Central memory CD8-positive, alpha-beta T cell (primary cell): ENCODE results near the gene CCK.

ENCODE experiments used
- ATAC-seq: fragments of 150-1000 bp; cut with Tn5 transposase; replicated peaks from 2 replicates; pipeline ENCODE4 v1.10.0; 2022; ENCODE audit warnings: mild to moderate bottlenecking, moderate FRiP score, moderate number of reproducible peaks; ENCODE audit not compliant: poor library complexity, severe bottlenecking; ENCODE audit errors: extremely low read depth
- DNase-seq, 2 donors: peaks; one replicate each; pipeline ENCODE4 v3.0.0; 2021; ENCODE audit warnings: low spot score in 2 of 2
- H3K27ac Mint-ChIP-seq: one replicate; pipeline ENCODE4 v1.8.0; 2022; ENCODE audit warnings: low read depth, mild to moderate bottlenecking, moderate library complexity, mixed read lengths
- H3K27me3 Mint-ChIP-seq: one replicate; pipeline ENCODE4 v1.8.0; 2022; ENCODE audit warnings: mixed read lengths
- H3K36me3 Mint-ChIP-seq: one replicate; pipeline ENCODE4 v1.8.0; 2022; ENCODE audit warnings: mild to moderate bottlenecking, moderate library complexity, mixed read lengths; ENCODE audit not compliant: insufficient read depth
- H3K4me1 Mint-ChIP-seq: one replicate; pipeline ENCODE4 v1.8.0; 2022; ENCODE audit warnings: mixed read lengths
- H3K4me3 Mint-ChIP-seq: one replicate; pipeline ENCODE4 v1.8.0; 2022; ENCODE audit warnings: mild to moderate bottlenecking, moderate library complexity, mixed read lengths
- H3K9me3 Mint-ChIP-seq: one replicate; pipeline ENCODE4 v1.8.0; 2022; ENCODE audit warnings: mixed read lengths

CCK gene

DNA sequence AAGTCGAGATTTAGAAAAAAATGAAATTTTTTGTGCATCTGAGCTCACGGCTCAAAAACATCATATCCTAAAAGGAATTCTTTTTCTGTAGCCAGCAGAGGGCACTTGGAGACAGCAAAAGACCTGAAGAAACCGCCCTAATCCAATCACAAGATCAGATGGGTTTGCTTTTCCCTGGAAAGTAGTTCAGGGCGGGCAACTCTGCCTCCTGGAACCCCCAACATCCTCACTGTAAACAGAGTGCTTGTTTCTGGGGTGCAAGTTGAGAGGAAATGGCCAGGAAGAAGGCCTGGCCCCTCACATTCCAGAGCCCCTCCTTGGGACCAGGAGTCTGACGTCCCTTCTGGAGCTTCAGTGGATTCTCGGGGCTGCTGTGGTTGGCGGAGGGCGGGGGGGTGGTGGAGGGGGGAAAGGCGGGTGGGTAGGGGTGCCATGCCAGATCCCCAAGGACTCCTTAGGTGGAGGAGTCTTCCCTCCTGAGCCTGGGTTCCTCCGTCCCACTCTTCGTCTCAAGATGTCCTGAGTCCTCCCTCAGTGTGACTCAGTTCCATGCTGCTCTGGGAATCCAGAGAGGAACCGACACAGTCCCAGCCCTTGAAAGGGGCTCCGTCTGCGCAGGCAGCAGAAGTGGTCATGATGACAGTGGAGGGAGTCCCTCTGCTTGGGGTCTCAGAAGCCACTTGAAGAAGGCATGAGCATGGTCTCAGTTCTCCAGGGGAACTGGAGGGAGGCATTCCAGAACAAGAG, 35.9 kb downstream of the CCK start:
- Mint-ChIP-seq H3K9me3 (no peaks in the 10 kb centered on the region), H3K27ac (peak overlapping the region; percentile 82), H3K27me3 (peaks cover 15% of the 10 kb centered on the region), H3K36me3 (no peaks in the 10 kb centered on the region), H3K4me1 (peaks cover 10% of the 10 kb centered on the region), H3K4me3 (no peak overlapping the region)
- DNase-seq (no peak), ATAC-seq (no peak)

DNA sequence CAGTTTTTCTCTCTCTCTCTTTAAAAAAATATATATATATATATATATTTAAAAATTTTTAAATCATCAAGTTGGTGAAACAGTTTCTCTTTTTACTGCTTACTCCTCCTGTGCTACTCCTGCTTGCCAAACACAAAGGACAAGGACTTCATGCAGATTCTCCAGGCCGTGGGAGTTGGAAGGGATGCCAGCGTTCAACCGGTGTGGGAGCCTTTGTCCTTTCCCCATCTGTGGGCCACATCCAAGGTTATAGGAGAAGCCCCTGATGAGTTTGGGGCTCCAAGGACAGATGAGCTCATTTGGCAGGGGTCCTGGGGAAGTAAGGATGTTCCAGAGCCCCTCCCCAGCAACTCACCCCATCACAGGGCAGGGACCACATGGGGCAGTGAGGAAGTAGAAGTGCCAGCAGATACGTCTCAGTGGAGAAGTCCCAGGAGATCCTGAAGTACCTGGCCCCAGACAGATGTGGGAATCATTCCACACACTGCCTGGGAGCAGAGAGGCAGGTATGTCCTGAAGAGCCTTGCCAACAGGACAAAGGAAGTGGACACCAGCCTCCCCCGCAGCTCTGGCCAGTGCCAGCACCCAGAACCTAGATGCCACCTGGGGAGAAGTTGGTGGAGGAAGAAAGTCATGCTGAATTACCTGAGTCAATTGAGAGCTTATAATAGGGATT, 36.6 kb downstream of the CCK start:
- Mint-ChIP-seq H3K9me3 (no peaks in the 10 kb centered on the region), H3K27ac (peak overlapping the region; percentile 82), H3K36me3 (no peaks in the 10 kb centered on the region), H3K4me1 (peaks cover 10% of the 10 kb centered on the region), H3K27me3 (peaks cover 8% of the 10 kb centered on the region), H3K4me3 (no peak overlapping the region)
- ATAC-seq (no peak), DNase-seq (no peak)

DNA sequence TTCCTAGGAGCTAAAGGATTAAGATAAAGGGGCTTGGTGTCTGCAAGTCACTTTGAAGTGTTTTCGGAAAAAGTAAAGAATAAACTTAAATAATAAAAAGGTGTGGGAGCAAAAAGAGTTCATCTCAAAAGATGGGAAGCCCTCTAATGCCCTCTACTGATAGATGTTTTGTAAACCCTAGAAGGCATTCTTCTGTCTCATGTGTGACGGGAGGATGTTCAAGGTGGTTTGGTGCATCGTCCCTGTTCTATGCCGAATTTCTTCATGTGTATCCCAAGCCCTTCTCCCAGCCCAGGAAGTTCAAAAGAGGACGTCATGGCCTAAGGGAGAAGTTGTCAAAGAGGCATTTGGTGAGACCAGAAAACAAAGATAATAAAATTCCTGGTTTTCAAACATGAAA, 37.2 kb downstream of the CCK start:
- no peak for ATAC-seq
- Mint-ChIP-seq H3K27me3 (peaks cover 2% of the 10 kb centered on the region), H3K4me3 (no peak overlapping the region), H3K36me3 (no peaks in the 10 kb centered on the region), H3K4me1 (peaks cover 10% of the 10 kb centered on the region), H3K27ac (no peak overlapping the region), H3K9me3 (no peaks in the 10 kb centered on the region)
- DNase-seq: no peak

DNA sequence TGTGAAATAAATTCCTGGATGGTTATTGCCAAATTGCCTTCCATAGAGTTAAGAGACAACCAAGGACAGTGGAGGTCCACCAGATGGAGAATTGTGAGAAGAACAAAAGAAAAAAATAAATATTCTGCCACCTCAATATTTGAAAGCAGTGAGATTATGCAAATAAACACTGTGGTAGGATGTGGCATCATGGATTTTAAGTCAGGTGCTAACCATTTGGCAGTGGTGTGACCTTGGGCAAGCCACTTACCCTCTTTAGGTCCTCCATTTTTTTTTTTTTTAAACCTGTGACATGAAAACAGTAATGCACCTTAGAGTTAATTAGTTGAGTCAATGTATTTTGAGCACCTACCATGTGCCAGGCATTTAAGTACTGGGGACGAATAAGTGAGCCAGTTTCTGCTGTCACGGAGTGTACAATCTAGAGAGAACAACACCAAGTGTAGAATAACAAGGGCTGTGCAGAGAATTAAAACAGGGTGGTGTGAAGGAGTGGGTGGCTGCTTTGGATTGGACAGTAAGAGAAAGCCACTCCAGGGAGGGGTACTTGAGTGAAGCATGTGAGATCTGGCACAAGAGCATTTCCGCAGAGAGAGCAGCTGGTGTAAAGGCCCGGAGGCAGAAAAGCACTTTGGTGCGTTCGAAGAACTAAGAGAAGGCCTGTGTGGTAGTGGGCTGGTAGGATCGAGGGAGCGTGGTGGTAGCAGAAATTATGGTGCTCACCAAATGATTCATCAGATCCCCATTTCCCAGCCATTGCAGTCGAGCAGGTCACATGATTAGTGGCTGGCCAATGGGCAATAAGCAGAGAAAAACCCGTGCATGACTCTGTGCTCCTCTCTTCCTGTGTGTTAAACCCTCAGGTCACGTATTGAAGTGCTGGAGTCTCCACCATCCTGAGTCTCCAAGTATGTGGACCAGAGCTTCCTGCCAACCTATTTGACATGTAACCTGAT, 39.2 kb downstream of the CCK start:
- DNase-seq (no peak), ATAC-seq (no peak)
- Mint-ChIP-seq H3K4me1 (peaks cover 10% of the 10 kb centered on the region), H3K4me3 (no peak overlapping the region), H3K9me3 (no peaks in the 10 kb centered on the region), H3K27me3 (no peaks in the 10 kb centered on the region), H3K36me3 (peaks cover 7% of the 10 kb centered on the region), H3K27ac (no peak overlapping the region)

DNA sequence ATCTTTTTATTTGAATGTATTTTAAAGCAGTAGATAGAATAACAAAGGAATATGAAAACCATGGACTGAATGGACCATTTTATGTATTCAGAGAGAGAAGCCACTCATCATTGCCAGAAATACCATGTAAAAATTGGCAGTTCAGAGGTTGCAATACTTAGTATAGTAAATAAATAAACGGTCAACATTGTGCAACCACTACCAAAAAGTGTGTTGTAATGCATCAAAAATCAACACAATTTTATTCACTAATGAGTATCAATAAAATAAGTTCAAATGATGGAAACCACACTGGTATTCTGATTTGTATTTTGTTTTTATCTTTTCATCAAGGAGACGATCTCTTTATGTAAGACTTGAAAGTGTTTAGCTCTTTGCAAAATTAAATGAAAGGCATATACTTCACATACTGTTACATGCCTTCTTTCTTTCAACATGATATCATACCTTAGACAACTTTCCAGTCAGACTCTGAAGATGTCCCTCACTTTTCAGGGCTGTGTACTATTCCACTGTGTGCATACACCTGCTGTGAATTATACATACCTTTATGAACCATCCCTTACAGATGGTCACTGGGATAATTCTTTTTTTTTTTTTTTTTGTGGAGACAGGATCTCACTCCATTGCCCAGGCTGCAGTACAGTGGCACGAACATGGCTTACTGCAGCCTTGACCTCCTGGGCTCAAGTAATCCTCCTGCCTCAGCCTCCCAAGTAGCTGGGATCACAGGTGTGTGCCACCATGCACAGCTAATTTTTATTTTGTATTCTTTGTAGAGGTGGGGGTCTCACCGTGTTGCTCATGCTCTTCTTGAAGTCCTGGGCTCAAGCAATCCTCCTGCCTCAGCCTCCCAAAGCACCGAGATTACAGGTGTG, 40.3 kb downstream of the CCK start:
- H3K4me3 Mint-ChIP-seq: no peak overlapping the region
- H3K27ac Mint-ChIP-seq: no peak overlapping the region
- peaks cover 10% of the 10 kb centered on the region for H3K4me1 Mint-ChIP-seq
- peaks cover 7% of the 10 kb centered on the region for H3K36me3 Mint-ChIP-seq
- no peaks in the 10 kb centered on the region for H3K27me3 Mint-ChIP-seq
- H3K9me3 Mint-ChIP-seq: no peaks in the 10 kb centered on the region
- no peak for ATAC-seq
- DNase-seq: no peak

DNA sequence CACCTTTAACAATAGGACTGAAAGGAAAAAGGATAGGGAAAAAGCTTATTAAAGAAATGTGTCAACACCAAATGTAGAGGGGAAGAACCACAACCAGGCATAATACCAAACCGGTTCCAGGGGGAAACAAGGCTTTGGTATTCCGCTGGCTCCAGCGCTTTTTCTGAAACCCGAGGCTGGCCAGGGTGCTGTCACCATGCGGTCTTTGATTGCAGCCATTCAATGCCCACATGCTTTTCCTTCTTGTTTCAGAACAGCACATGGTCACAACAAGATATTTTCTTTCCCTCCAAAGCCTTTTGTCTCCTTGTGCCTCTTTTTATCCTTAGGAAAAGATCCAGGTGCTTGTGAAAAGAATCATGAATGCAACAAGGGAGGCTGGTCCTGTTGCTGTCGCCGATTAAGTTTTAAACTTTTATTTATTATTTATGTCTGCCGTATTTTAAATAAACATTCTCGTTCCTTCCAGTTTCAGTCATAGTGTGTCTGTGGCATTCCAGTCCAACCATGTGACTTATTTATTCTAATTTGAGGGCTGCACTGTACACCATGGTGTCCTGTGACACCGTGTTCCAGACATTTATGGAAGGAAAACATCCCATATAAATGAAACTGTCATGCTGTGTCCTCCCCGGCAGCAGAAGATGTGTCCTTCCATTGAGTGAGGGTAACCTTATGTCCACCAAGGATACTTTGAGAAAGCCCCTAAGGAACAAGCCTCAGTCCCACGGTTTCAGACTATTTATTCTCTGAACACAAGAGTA, 41.1 kb downstream of the CCK start:
- H3K4me1 Mint-ChIP-seq: peaks cover 10% of the 10 kb centered on the region
- H3K9me3 Mint-ChIP-seq: no peaks in the 10 kb centered on the region
- H3K36me3 Mint-ChIP-seq: peaks cover 7% of the 10 kb centered on the region
- H3K4me3 Mint-ChIP-seq: no peak overlapping the region
- ATAC-seq (no peak), DNase-seq (no peak)
- H3K27ac Mint-ChIP-seq: no peak overlapping the region
- H3K27me3 Mint-ChIP-seq: no peaks in the 10 kb centered on the region

DNA sequence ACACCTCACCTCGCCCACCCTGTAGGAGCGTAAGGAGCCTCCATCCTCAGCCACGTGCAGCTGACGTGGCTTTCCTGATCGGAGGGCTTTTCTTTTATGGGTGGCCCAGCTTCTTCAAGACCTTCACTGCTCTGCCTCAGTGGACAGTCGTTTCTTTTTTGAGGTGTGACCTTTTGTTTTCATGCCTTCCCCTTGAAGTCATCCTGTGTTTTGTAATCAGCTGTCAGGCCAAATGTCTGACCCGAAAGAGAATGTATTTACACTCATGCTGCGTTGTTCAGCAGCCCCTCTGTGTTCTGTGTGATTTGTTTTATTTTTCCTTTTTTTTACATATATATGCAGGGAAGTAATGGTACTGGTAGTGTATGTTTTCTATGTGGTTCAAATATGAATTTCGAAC, 41.8 kb downstream of the CCK start:
- ATAC-seq (no peak), DNase-seq (no peak)
- Mint-ChIP-seq H3K36me3 (peaks cover 7% of the 10 kb centered on the region), H3K27ac (no peak overlapping the region), H3K9me3 (no peaks in the 10 kb centered on the region), H3K27me3 (no peaks in the 10 kb centered on the region), H3K4me3 (no peak overlapping the region), H3K4me1 (peaks cover 10% of the 10 kb centered on the region)

DNA sequence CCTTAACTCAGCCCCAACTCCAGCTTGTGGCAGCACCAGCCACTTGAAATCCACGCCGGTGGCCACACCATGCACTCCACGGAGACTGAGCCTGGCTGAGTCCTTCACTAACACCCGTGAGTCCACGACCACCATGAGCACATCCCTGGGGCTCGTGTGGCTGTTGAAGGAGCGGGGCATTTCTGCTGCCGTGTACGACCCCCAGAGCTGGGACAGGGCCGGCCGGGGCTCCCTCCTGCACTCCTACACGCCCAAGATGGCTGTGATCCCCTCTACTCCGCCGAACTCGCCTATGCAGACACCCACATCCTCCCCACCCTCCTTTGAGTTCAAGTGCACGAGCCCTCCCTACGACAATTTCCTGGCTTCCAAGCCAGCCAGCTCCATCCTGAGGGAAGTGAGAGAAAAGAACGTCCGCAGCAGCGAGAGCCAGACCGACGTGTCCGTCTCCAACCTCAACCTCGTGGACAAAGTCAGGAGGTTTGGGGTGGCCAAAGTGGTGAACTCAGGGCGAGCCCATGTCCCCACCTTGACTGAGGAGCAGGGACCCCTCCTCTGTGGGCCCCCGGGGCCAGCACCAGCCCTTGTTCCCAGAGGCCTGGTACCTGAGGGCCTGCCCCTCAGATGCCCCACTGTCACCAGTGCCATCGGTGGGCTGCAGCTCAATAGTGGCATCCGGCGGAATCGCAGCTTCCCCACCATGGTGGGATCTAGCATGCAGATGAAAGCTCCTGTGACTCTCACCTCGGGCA, 42.9 kb downstream of the CCK start:
- Mint-ChIP-seq H3K27me3 (no peaks in the 10 kb centered on the region), H3K27ac (no peak overlapping the region), H3K4me1 (peaks cover 10% of the 10 kb centered on the region), H3K9me3 (no peaks in the 10 kb centered on the region), H3K36me3 (peaks cover 7% of the 10 kb centered on the region), H3K4me3 (no peak overlapping the region)
- DNase-seq: no peak
- ATAC-seq: no peak

DNA sequence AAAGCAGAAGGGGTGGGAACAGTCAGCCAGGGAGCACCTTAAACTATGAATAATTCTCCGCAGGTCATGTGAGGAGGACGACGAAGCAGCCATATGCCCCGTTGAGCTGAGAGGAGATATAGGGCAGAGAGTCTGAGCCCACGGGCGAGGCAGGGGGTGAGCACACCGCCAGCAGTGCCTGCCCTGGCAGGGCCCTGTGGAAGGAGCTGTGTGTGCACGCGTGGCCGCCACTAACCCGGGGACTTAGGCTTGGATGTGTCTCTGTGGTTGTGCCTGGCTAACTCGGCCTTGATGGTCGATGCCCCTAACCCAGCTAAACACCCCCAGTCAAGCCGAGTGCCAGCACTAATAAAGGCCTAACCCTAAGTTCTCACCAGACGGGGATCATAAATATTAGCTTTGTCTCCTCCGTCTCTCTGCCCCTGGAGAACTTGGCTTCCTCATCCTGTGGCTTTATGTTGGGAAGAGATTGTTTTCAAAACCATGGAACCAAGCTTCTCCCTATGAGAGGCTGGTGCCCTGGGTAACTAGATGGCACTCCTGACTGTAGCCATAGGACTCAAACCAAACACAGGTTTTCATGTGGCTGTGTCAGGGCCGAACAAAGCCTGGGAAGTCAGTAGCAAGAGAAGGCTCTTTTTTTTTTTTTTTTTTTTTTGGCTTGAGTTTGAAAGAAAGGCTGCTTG, 45.4 kb downstream of the CCK start:
- peaks cover 25% of the 10 kb centered on the region for H3K4me1 Mint-ChIP-seq
- H3K27me3 Mint-ChIP-seq: no peaks in the 10 kb centered on the region
- no peaks in the 10 kb centered on the region for H3K9me3 Mint-ChIP-seq
- ATAC-seq: no peak
- H3K36me3 Mint-ChIP-seq: peaks cover 7% of the 10 kb centered on the region
- DNase-seq: no peak
- H3K27ac Mint-ChIP-seq: no peak overlapping the region
- no peak overlapping the region for H3K4me3 Mint-ChIP-seq

DNA sequence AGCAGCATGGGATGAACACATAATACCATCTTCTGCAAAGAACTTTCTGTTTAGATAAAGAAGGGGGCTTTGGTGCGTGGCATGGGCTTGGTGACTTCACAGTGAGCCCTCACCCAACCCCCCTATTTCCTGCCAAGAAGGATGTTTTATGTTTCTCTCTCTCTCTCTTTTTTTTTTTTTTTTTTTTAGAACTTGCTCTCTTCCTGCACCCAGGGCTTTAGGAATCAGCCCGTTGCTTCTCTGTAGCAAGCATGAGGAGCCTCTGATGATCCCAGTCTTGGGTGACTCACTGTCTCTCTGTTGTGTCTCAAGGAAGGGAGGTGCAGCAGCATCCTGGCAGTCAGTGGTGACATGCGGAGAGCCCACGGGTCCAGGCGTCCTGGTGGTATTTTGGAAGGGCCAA, 49.1 kb downstream of the CCK start:
- peak overlapping the region; percentile 65 for H3K4me3 Mint-ChIP-seq
- H3K27ac Mint-ChIP-seq: peak overlapping the region; percentile 86
- H3K27me3 Mint-ChIP-seq: no peaks in the 10 kb centered on the region
- H3K36me3 Mint-ChIP-seq: peaks cover 1% of the 10 kb centered on the region
- H3K4me1 Mint-ChIP-seq: peaks cover 51% of the 10 kb centered on the region
- peak; percentile 44 for ATAC-seq
- H3K9me3 Mint-ChIP-seq: no peaks in the 10 kb centered on the region
- peak in 1 of 2 donors; percentile 17 for DNase-seq
